ENCODE data around the gene C17orf114.

DNA sequence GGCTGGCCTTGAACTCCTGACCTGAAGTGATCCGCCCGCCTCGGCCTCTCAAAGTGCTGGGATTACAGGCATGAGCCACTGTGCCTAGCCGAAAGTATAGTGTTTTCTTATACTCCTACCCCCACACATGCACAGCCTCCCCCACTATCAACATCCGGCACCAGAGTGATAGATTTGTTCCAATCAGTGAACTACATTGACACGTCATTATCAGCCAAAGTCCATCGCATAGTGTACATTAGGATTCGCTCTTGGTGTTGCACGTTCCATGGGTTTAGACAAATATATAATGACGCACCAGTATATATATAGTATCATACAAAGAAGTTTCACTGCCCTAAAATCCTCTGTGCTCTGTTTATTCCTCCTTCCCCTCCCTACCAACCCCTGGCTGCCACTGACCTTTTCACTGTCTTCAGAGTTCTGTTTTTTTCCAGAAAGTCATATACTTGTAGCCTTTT lies 42.3 kb downstream of the C17orf114 start:
- TF ChIP-seq, protein P1, sequence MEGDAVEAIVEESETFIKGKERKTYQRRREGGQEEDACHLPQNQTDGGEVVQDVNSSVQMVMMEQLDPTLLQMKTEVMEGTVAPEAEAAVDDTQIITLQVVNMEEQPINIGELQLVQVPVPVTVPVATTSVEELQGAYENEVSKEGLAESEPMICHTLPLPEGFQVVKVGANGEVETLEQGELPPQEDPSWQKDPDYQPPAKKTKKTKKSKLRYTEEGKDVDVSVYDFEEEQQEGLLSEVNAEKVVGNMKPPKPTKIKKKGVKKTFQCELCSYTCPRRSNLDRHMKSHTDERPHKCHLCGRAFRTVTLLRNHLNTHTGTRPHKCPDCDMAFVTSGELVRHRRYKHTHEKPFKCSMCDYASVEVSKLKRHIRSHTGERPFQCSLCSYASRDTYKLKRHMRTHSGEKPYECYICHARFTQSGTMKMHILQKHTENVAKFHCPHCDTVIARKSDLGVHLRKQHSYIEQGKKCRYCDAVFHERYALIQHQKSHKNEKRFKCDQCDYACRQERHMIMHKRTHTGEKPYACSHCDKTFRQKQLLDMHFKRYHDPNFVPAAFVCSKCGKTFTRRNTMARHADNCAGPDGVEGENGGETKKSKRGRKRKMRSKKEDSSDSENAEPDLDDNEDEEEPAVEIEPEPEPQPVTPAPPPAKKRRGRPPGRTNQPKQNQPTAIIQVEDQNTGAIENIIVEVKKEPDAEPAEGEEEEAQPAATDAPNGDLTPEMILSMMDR (conservative IDR thresholded peaks at IDR 0.05): no peak
- TF ChIP-seq EZH2 (IDR thresholded peaks at IDR 0.05; ENCODE audit: low read depth): no peak

Measured in PC-9 (cell line).